ENCODE measurements around the gene ACIN1. TPM values are rescaled to one million over a fixed set of nuclear protein-coding genes. Genes with fewer than 3 reads are reported as not detected.

ACIN1 gene
- total and polyA plus RNA-seq, 2 of the 13 experiments (the other 11 are each of a cell fraction or from before 2014, with no cell fraction given): 165 to 183 TPM

GRCh38 chr14:23139874-23140273 is 44.9 kb upstream of the ACIN1 start (continued):
- TF ChIP-seq TAF15 (IDR thresholded peaks at IDR 0.05; ENCODE audit: low read depth, low read length, poor library complexity, severe bottlenecking): no peak
- TF ChIP-seq NAIF1 (CRISPR knock-in tag; IDR thresholded peaks at IDR 0.05; ENCODE audit: borderline replicate concordance): no peak
- no peak for TF ChIP-seq ZBTB25 (CRISPR knock-in tag; IDR thresholded peaks at IDR 0.05)
- no peak for TF ChIP-seq HNF1A (IDR thresholded peaks at IDR 0.05; ENCODE audit: low read depth)
- TF ChIP-seq HNF1A (CRISPR knock-in tag; IDR thresholded peaks at IDR 0.05; ENCODE audit: borderline replicate concordance): no peak
- no peak for TF ChIP-seq ZNF24 (IDR thresholded peaks at IDR 0.05)
- TF ChIP-seq ISX (CRISPR knock-in tag; conservative IDR thresholded peaks at IDR 0.05): no peak
- no peak for TF ChIP-seq NFKB2 (CRISPR knock-in tag; IDR thresholded peaks at IDR 0.05; ENCODE audit: borderline replicate concordance)

Data from HepG2 (cell line).